Muscle layer of colon (tissue), 2 donors: ENCODE data around the gene DYRK1B.

Experiments used
- H3K27ac ChIP-seq: one replicate; pipeline ENCODE4 v1.7.0; 2013; ENCODE audit warnings: low read depth, mild to moderate bottlenecking, low read length, moderate library complexity
- H3K27me3 ChIP-seq, 2 donors: one replicate each; pipeline ENCODE4 v1.7.0; 2013; ENCODE audit warnings: low read length in 2 of 2, mild to moderate bottlenecking in 2 of 2; ENCODE audit not compliant: insufficient read depth in 2 of 2, control insufficient read depth in 1 of 2
- H3K36me3 ChIP-seq: one replicate; pipeline ENCODE4 v1.7.0; 2013; ENCODE audit warnings: mild to moderate bottlenecking, low read length; ENCODE audit not compliant: insufficient read depth
- H3K4me1 ChIP-seq: one replicate; pipeline ENCODE4 v1.7.0; 2013; ENCODE audit warnings: mild to moderate bottlenecking, low read length; ENCODE audit not compliant: insufficient read depth
- H3K4me3 ChIP-seq, 2 donors: one replicate each; pipeline ENCODE4 v1.7.0; 2013; ENCODE audit warnings: low read length in 2 of 2, low read depth in 1 of 2, mild to moderate bottlenecking in 1 of 2, moderate library complexity in 1 of 2
- H3K9ac ChIP-seq: one replicate; pipeline ENCODE4 v1.7.0; 2013; ENCODE audit warnings: low read length
- H3K9me3 ChIP-seq: one replicate; pipeline ENCODE4 v1.7.0; 2013; ENCODE audit warnings: mild to moderate bottlenecking, low read length
- donor health status: abdominal sarcoma.
- donor health status: Adenocarcinoma of cecum.

The DYRK1B gene

GRCh38 chr19:39840492-39840891, 6.5 kb upstream of the DYRK1B start:
- Histone ChIP-seq H3K27ac (no peak overlapping the region), H3K36me3 (peaks cover 45% of the 10 kb centered on the region), H3K9me3 (no peaks in the 10 kb centered on the region), H3K4me3 (no peak overlapping the region), H3K27me3 (no peaks in the 10 kb centered on the region), H3K4me1 (peaks cover 29% of the 10 kb centered on the region), H3K9ac (no peak overlapping the region)

DNA sequence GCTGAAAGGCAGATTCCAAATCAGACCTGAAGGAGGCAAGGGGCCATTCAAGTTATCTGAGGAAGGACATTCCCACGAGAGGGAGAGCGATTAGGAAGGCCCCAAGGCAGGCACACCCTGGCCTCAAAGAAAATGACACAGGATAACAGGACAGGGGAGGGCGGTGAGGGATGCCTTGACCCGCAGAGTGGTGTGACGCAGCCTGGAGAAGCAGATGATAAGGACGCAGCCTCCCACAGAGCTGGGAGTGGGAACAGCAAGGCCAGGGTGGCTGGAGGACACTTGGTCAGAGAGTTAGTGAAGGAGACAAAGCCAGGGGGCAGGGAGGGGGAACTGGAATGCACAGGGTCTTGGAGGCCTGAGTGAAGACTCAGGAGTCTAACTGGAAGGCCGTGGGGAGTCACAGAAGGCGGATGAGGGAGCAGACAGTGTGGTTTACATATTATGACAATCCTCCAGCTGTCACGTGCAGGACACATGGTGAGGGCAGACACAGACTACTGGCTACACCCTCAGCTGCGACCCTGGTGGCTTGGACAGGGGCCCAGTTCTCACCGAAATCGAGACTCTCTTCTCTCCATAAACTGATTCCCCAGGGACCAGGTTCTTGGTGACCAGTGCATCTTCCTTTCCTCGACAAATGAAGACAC, 5.8 kb upstream of the DYRK1B start:
- Histone ChIP-seq H3K4me1 (peaks cover 22% of the 10 kb centered on the region), H3K9me3 (no peaks in the 10 kb centered on the region), H3K9ac (no peak overlapping the region), H3K4me3 (no peak overlapping the region), H3K27ac (no peak overlapping the region), H3K36me3 (peaks cover 45% of the 10 kb centered on the region), H3K27me3 (no peaks in the 10 kb centered on the region)

GRCh38 chr19:39838569-39838968, 4.6 kb upstream of the DYRK1B start:
- no peaks in the 10 kb centered on the region for H3K9me3 ChIP-seq
- peaks cover 10% of the 10 kb centered on the region for H3K4me1 ChIP-seq
- H3K9ac ChIP-seq: no peak overlapping the region
- H3K36me3 ChIP-seq: peaks cover 45% of the 10 kb centered on the region
- H3K4me3 ChIP-seq: no peak overlapping the region
- no peaks in the 10 kb centered on the region for H3K27me3 ChIP-seq
- H3K27ac ChIP-seq: no peak overlapping the region

DNA sequence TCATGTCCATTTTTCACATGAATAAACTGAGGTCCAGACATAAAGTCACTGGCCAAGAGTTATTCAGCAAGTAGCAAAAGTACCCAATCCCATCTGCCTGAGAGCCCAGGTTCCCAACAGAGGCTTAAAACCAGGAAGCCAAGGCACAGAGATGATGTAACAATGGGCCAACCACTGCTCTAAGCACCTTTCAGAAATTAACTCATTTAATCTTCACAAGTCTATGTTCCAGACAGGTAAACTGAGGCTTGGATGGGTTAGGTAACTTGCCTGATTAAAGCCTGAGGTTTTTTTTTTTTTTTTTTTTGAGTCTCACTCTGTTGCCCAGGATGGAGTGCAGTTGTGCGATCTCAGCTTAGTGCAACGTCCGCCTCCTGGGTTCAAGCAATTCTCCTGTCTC, 4.0 kb upstream of the DYRK1B start:
- Histone ChIP-seq H3K27ac (no peak overlapping the region), H3K4me1 (peaks cover 8% of the 10 kb centered on the region), H3K36me3 (peaks cover 45% of the 10 kb centered on the region), H3K9ac (no peak overlapping the region), H3K9me3 (no peaks in the 10 kb centered on the region), H3K27me3 (no peaks in the 10 kb centered on the region), H3K4me3 (no peak overlapping the region)

DNA sequence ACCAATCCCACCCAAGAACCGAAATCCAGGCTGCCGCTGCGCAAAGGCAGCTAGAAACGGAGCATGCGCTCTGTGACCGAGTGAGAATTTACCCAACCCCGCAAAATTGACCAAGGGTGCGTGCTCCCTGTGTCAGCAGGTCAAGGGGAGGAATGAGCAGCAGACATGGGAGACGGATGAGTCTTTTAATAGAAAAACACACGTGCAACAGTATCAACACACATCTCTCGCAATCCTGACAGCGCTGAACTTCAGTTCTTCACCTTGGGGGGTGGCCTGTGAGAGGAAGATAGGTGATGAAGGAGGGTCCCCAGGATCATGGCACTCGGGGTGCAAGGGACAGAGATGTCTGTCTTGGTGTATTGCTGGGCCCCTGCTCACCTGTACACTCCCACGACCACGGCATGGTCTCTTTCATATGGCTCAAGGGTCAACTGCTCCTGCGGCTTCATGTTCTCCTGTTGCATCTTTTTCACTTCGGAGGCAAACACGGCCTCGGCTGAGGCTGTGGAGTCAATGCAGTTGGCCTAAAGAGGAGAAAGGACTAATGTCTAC, 402 bp upstream of the DYRK1B start:
- Histone ChIP-seq H3K36me3 (peaks cover 59% of the 10 kb centered on the region), H3K9ac (no peak overlapping the region), H3K27me3 (no peaks in the 10 kb centered on the region), H3K4me3 (peak overlapping the region; percentile 0 to 71), H3K27ac (peak overlapping the region; percentile 54), H3K4me1 (peaks cover 13% of the 10 kb centered on the region), H3K9me3 (no peaks in the 10 kb centered on the region)

- Histone ChIP-seq H3K4me3 (peak overlapping the region; percentile 71 to 92), H3K9me3 (no peaks in the 10 kb centered on the region), H3K27me3 (no peaks in the 10 kb centered on the region), H3K36me3 (peaks cover 60% of the 10 kb centered on the region), H3K9ac (peak overlapping the region; percentile 37), H3K4me1 (peaks cover 13% of the 10 kb centered on the region), H3K27ac (peak overlapping the region; percentile 71)
These were observed 850 bp downstream of the DYRK1B start for GRCh38 chr19:39833160-39833463.

GRCh38 chr19:39832341-39833083, 1.4 kb downstream of the DYRK1B start:
- peak overlapping the region; percentile 71 for H3K27ac ChIP-seq
- H3K36me3 ChIP-seq: peaks cover 60% of the 10 kb centered on the region

DNA sequence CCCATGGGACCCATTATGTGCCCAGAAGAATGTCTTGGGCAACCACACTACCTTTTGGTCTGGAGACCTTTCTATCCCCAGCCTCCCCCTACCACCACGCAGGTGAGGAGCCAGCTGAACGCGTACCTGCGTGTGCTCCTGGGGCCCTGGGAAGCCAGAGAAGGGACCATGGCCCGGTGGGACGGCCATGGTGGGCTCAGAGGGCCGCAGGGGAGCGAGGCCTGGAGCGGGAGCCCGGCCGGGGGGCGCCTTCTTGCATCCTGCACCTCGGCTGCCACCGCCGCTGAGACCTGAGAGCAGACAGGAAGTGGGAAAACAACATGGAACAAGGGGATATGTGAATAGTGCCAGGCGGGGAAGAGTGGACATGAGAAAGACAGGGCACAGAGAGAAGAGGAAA, 2.3 kb downstream of the DYRK1B start:
- H3K27ac ChIP-seq: no peak overlapping the region
- no peaks in the 10 kb centered on the region for H3K9me3 ChIP-seq
- peaks cover 13% of the 10 kb centered on the region for H3K4me1 ChIP-seq
- H3K4me3 ChIP-seq: no peak overlapping the region
- no peak overlapping the region for H3K9ac ChIP-seq
- peaks cover 56% of the 10 kb centered on the region for H3K36me3 ChIP-seq
- H3K27me3 ChIP-seq: no peaks in the 10 kb centered on the region

More at GRCh38 chr19:39832341-39833083, 1.4 kb downstream of the DYRK1B start:
- peaks cover 13% of the 10 kb centered on the region for H3K4me1 ChIP-seq
- H3K27me3 ChIP-seq: no peaks in the 10 kb centered on the region
- H3K9ac ChIP-seq: peak overlapping the region; percentile 37
- peak overlapping the region; percentile 71 to 92 for H3K4me3 ChIP-seq
- no peaks in the 10 kb centered on the region for H3K9me3 ChIP-seq

- Histone ChIP-seq H3K4me3 (no peak overlapping the region), H3K4me1 (peaks cover 13% of the 10 kb centered on the region), H3K27ac (no peak overlapping the region), H3K9ac (no peak overlapping the region), H3K27me3 (no peaks in the 10 kb centered on the region), H3K9me3 (no peaks in the 10 kb centered on the region), H3K36me3 (peaks cover 55% of the 10 kb centered on the region)
These were observed 3.1 kb downstream of the DYRK1B start for GRCh38 chr19:39830847-39831246.

GRCh38 chr19:39830406-39830805, 3.6 kb downstream of the DYRK1B start:
- Histone ChIP-seq H3K36me3 (peaks cover 53% of the 10 kb centered on the region), H3K9ac (no peak overlapping the region), H3K4me3 (no peak overlapping the region)

GRCh38 chr19:39829702-39830275, 4.2 kb downstream of the DYRK1B start:
- Histone ChIP-seq H3K9me3 (no peaks in the 10 kb centered on the region), H3K27ac (no peak overlapping the region), H3K9ac (no peak overlapping the region), H3K4me1 (peaks cover 18% of the 10 kb centered on the region), H3K4me3 (no peak overlapping the region), H3K27me3 (no peaks in the 10 kb centered on the region), H3K36me3 (peaks cover 53% of the 10 kb centered on the region)

More at GRCh38 chr19:39830406-39830805, 3.6 kb downstream of the DYRK1B start:
- H3K27ac ChIP-seq: no peak overlapping the region
- no peaks in the 10 kb centered on the region for H3K27me3 ChIP-seq
- H3K9me3 ChIP-seq: no peaks in the 10 kb centered on the region
- peaks cover 13% of the 10 kb centered on the region for H3K4me1 ChIP-seq
